K562 (cell line): ENCODE data around the gene PKLR. TPM values are rescaled to one million over a fixed set of nuclear protein-coding genes. Genes with fewer than 3 reads are reported as not detected.
A peak's percentile ranks its signal among the peaks of the same experiment; 100 is the strongest.

Experiments
- ATAC-seq: fragments of 200-7000 bp; cut with Tn5 transposase; 3 replicates; pipeline ENCODE4 v1.9.1; 2020; ENCODE audit warnings: moderate library complexity
- BruUV-seq: library from RNA; stranded (reverse); fragments of 400-500 nt; replicated peaks from 2 replicates; lab custom pipeline; 2021; lab: Mats Ljungman, UMichigan
- CTCF ChIA-PET: fragments of 300-600 bp; formaldehyde crosslinking; extraction: SDS; loops from one replicate; lab custom pipeline; 2021; ENCODE audit warnings: low intra/inter-chr PET ratio; lab: Yijun Ruan, JAX
- POLR2A ChIA-PET: fragments of 300-600, 350-650 bp; sonication (Branson Sonifier 250); formaldehyde crosslinking; extraction: SDS; loops from one replicate; lab custom pipeline; 2021; ENCODE audit warnings: antibody characterized with exemption, inconsistent platforms; lab: Yijun Ruan, JAX
- DNase-seq, 4 experiments: peaks; one replicate each; pipeline versions ENCODE4 v3.0.0 to v3.0.0-alpha.2; 2011 to 2018; ENCODE audit warnings: low spot score in 3 of 4, mixed read lengths in 3 of 4; ENCODE audit errors: extremely low read depth in 1 of 4
- FAIRE-seq: peaks from 2 replicates; lab custom pipeline; 2011; peaks lifted over from hg19 to GRCh38; lab: Jason Lieb, UNC
- H2AFZ ChIP-seq: 2 replicates; pipeline ENCODE4 v1.6.0; 2011; ENCODE audit warnings: low read depth, low read length, control low read depth, inconsistent platforms
- H3K27ac ChIP-seq: fragments of 200-600 bp; 3 replicates; pipeline ENCODE4 v1.8.0; 2011; ENCODE audit warnings: low read depth, mild to moderate bottlenecking, control low read depth, inconsistent platforms, low read length, moderate library complexity, mixed read lengths; ENCODE audit errors: extremely low read depth
- H3K27me3 ChIP-seq, 2 experiments: fragments of 300-600 bp in 1 of 2; 2 replicates in 1 of 2; 3 replicates in 1 of 2; pipeline versions ENCODE4 v1.6.0 to v1.8.0; 2011; ENCODE audit warnings: inconsistent platforms in 2 of 2, low read length in 2 of 2, mild to moderate bottlenecking in 1 of 2, mixed read lengths in 1 of 2, moderate library complexity in 1 of 2; ENCODE audit not compliant: control insufficient read depth in 2 of 2, insufficient read depth in 2 of 2
- H3K36me3 ChIP-seq: fragments of 300-600 bp; 3 replicates; pipeline ENCODE4 v1.8.0; 2011; ENCODE audit warnings: mild to moderate bottlenecking, low read length, inconsistent platforms; ENCODE audit not compliant: control insufficient read depth, insufficient read depth
- H3K4me1 ChIP-seq, 2 experiments: fragments of 200-600 bp in 1 of 2; replicated peaks in 1 of 2; 2 replicates in 1 of 2; 3 replicates in 1 of 2; pipeline versions ENCODE4 v1.5.1 to v1.8.0; 2011; ENCODE audit warnings: inconsistent platforms in 2 of 2, low read length in 2 of 2, mild to moderate bottlenecking in 1 of 2, mixed read lengths in 1 of 2, moderate library complexity in 1 of 2; ENCODE audit not compliant: control insufficient read depth in 2 of 2, insufficient read depth in 2 of 2
- H3K4me2 ChIP-seq: 2 replicates; pipeline ENCODE4 v1.6.1; 2011; ENCODE audit warnings: low read length, control low read depth, inconsistent platforms, mixed read lengths; ENCODE audit not compliant: insufficient read depth
- H3K4me3 ChIP-seq: fragments of 200-600 bp; sonication (generic), shearing (Covaris generic); 2 replicates; pipeline ENCODE4 v1.5.1; 2016; ENCODE audit warnings: control low read depth, inconsistent platforms
- H3K79me2 ChIP-seq: fragments of 200-600 bp; 3 replicates; pipeline ENCODE4 v1.8.0; 2011; ENCODE audit warnings: low read length, inconsistent platforms; ENCODE audit not compliant: control insufficient read depth, insufficient read depth
- H3K9ac ChIP-seq, 2 experiments: 2 replicates each; pipeline versions ENCODE4 v1.6.0 to v1.6.1; 2011; ENCODE audit warnings: low read depth in 2 of 2, low read length in 2 of 2, control low read depth in 1 of 2, inconsistent platforms in 1 of 2, mild to moderate bottlenecking in 1 of 2, mixed read lengths in 1 of 2; ENCODE audit not compliant: insufficient read depth in 1 of 2
- H3K9me1 ChIP-seq: one replicate; pipeline ENCODE4 v1.6.0; 2011; ENCODE audit warnings: inconsistent platforms, mild to moderate bottlenecking, low read length, moderate library complexity; ENCODE audit not compliant: control insufficient read depth, insufficient read depth
- H3K9me3 ChIP-seq: replicated peaks from 2 replicates; pipeline ENCODE4 v1.5.1; 2011; ENCODE audit warnings: low read depth, low read length, inconsistent platforms; ENCODE audit not compliant: control insufficient read depth, insufficient read depth
- H4K20me1 ChIP-seq: replicated peaks from 2 replicates; pipeline ENCODE4 v1.6.1; 2011; ENCODE audit warnings: low read length, inconsistent platforms, mixed read lengths; ENCODE audit not compliant: control insufficient read depth, insufficient read depth
- BACH1 ChIP-seq: fragments of 200-800 bp; sonication (Bioruptor generic); IDR thresholded peaks from 2 replicates; pipeline ENCODE4 v1.6.1; 2016; ENCODE audit warnings: missing genetic modification characterization, missing compliant biosample characterization
- PML ChIP-seq: IDR thresholded peaks from 2 replicates; pipeline ENCODE4 v1.6.1; 2012; ENCODE audit warnings: low read length, inconsistent platforms
- SMAD2 ChIP-seq: fragments of 150-350 bp; IDR thresholded peaks from 2 replicates; pipeline ENCODE4 v1.6.1; 2014; ENCODE audit warnings: low read depth, mild to moderate bottlenecking, low read length
- WGBS: fragments of 100-300 bp; shearing (Covaris generic); methylation state at CpG from one replicate; pipeline ENCODE4 v1.1.6; 2016; ENCODE audit warnings: low coverage, mixed read lengths; ENCODE audit not compliant: insufficient coverage; ENCODE audit errors: missing lambda C conversion rate; 5-methylcytosine and 5-hydroxymethylcytosine counted together
- in situ Hi-C: fragments of 300-500 bp; cut with MboI; formaldehyde crosslinking; loops from 4 replicates; pipeline ENCODE4 v1.15.0; 2018; ENCODE audit warnings: inconsistent platforms, mixed read lengths
- intact Hi-C: fragments of 100-400 bp; cut with micrococcal nuclease; formaldehyde crosslinking; loops from 2 replicates; pipeline ENCODE4 v1.14.2; 2022
- polyA plus RNA-seq, 8 experiments: library from polyadenylated mRNA; depleted of rRNA in 4 of 8; stranded (reverse) in 5 of 8; unstranded in 3 of 8; fragments of >200 nt; fragmentation: Nextera tagmentation in 2 of 8; fragmentation: Illumina TruSeq in 1 of 8; extraction: Ambion mirVana in 2 of 8; extraction: Trizol in 1 of 8; gene quantifications; 2 replicates each; pipeline versions ENCODE4 v1.2.1 to v1.2.3, GENCODE V29; 2011 to 2014; ENCODE audit warnings: inconsistent platforms in 1 of 8, missing spikeins in 1 of 8
- total RNA-seq, 7 experiments: library from RNA; depleted of rRNA in 6 of 7; stranded (reverse); fragments of >200 nt in 6 of 7; fragmentation: Illumina TruSeq in 2 of 7; extraction: Trizol in 2 of 7; gene quantifications; 2 replicates each; pipeline versions ENCODE4 v1.2.1 to v1.2.3, GENCODE V29; 2011 to 2021; ENCODE audit warnings: low replicate concordance in 1 of 7
- TF ChIP-seq, protein P1 (sequence below): fragments of 450-650 bp; formaldehyde crosslinking; IDR thresholded peaks from 2 replicates; pipeline ENCODE4 v1.4.0; 2020; ENCODE audit warnings: mild to moderate bottlenecking, mixed read lengths
- TF ChIP-seq, protein P2 (sequence below): conservative IDR thresholded peaks from 2 replicates; pipeline ENCODE4 v1.6.1; 2011; ENCODE audit warnings: low read depth, mild to moderate bottlenecking, low read length; ENCODE audit not compliant: control insufficient read depth

Gene PKLR
- total and polyA plus RNA-seq, 9 of the 15 experiments (the other 6 are each of a cell fraction or from before 2014, with no cell fraction given) = 10.7 to 78.4 (median 38.2) TPM

DNA sequence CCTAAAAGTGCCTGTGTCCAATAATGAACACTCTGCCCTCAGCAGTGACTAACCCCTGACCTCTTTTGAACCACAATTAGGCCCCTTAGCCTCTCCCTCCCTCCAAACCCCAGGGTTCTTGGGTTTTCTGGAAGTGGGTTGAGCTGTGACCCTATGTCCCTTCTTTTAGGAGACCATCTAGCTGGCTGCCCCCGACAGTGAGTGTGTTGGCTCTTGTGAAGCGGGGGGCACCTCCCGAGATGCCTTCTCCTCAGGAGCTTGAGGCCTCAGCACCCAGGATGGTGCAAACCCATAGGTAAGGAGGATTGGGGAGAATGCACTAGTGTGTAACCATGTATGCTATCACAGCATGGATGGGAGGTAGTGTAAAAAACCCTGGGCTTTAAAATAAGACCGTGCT, 26.7 kb upstream of the PKLR start:
- Histone ChIP-seq H2AFZ (no peak overlapping the region), H3K27ac (no peak overlapping the region), H3K9ac (peak overlapping the region in 1 of 2 experiments; percentile 55; a peak in 1 of 4 replicates), H3K79me2 (peaks cover 19% of the 10 kb centered on the region), H3K4me3 (no peak overlapping the region), H4K20me1 (no peaks in the 10 kb centered on the region; the same call in 1 of the 2 replicates), H3K4me2 (no peak overlapping the region), H3K27me3 (no peaks in the 10 kb centered on the region), H3K4me1 (peaks cover 9 to 37% of the 10 kb centered on the region in 2 experiments; a peak in 4 of 5 replicates)
- CTCF ChIA-PET = no interaction called here
- WGBS = 85% methylated on average over 4 of the region's 4 CpGs
- FAIRE-seq (no peak), DNase-seq (no peak), ATAC-seq (no peak)
- in situ Hi-C loops = no loop called here
- POLR2A ChIA-PET = interaction anchor here (0.6 to 3.0 kb wide), 5 partner anchors 10 to 76 kb away, joined by 3 to 10 read pairs (median 3); no protein-coding TSS in a partner anchor
- no TSS peak for BruUV-seq
- intact Hi-C loops = loop anchor here (10.0 kb wide), 1 partner anchor 267 kb away; no protein-coding TSS in a partner anchor
- TF ChIP-seq BACH1 (tag) = no peak
- no peak for TF ChIP-seq SMAD2
- TF ChIP-seq, protein P1, sequence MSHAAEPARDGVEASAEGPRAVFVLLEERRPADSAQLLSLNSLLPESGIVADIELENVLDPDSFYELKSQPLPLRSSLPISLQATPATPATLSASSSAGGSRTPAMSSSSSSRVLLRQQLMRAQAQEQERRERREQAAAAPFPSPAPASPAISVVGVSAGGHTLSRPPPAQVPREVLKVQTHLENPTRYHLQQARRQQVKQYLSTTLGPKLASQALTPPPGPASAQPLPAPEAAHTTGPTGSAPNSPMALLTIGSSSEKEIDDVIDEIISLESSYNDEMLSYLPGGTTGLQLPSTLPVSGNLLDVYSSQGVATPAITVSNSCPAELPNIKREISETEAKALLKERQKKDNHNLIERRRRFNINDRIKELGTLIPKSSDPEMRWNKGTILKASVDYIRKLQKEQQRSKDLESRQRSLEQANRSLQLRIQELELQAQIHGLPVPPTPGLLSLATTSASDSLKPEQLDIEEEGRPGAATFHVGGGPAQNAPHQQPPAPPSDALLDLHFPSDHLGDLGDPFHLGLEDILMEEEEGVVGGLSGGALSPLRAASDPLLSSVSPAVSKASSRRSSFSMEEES = no peak
- TF ChIP-seq PML = no peak
- TF ChIP-seq, protein P2, sequence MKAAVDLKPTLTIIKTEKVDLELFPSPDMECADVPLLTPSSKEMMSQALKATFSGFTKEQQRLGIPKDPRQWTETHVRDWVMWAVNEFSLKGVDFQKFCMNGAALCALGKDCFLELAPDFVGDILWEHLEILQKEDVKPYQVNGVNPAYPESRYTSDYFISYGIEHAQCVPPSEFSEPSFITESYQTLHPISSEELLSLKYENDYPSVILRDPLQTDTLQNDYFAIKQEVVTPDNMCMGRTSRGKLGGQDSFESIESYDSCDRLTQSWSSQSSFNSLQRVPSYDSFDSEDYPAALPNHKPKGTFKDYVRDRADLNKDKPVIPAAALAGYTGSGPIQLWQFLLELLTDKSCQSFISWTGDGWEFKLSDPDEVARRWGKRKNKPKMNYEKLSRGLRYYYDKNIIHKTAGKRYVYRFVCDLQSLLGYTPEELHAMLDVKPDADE = no peak
- TF ChIP-seq, all 486 proteins: peak for 0
- Histone ChIP-seq H3K9me3 (no peaks in the 10 kb centered on the region), H3K36me3 (peaks cover 48% of the 10 kb centered on the region), H3K9me1 (no peaks in the 10 kb centered on the region)
